ENCODE results near the gene DTYMK. TPM values are rescaled to one million over a fixed set of nuclear protein-coding genes. Genes with fewer than 3 reads are reported as not detected.

The DTYMK gene
- total RNA-seq, 3 donors from 2014 or later (not counting 1 experiment from before 2014, with no cell fraction given): 15.4 to 17.5 (median 15.6) TPM

DNA sequence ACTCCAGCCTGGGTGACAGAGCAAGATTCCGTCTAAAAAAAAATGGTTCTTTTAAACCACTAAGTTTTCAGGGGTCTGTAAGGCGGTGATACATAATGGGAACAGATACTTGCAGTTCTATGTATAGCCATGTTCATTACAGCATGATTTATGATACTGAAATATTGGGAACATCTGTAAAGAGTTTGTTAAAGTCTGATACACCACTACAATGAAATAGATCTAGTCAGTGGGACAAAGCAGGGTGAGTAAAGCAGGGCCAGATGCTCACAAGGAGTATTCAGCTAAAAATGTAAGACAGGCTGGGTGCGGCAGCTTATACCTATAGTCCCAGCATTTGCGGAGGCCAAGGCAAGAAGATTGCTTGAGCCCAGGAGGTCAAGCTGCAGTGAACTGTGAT is 9.0 kb upstream of the DTYMK start:
- peaks cover 6% of the 10 kb centered on the region for H3K36me3 ChIP-seq (ENCODE audit: control insufficient read depth, insufficient read depth, low read length)

DNA sequence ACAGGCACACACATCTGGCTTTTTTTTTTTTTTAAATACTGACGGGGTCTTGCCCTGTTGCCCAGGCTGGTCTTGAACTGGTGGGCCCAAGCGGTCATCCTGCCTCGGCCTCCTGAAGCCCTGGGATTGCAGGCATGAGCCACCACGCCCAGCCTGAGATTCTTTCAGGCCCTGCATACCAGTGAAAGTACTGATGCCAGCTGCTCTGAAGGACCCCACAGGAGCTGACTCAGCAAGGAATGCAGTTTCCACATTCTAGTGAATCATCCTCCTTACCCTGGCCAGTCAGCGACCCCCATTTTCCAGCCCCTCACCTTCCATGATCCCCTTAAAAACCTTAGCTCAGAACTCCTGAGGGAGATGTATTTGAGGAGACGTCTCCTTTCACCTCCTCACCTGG is 5.8 kb upstream of the DTYMK start:
- Mint-ChIP-seq H3K4me1 (peaks cover 13 to 16% of the 10 kb centered on the region in 2 donors), H3K36me3 (no peaks in the 10 kb centered on the region), H3K27ac (no peak overlapping the region), H3K9me3 (no peaks in the 10 kb centered on the region), H3K27me3 (ENCODE audit: low read depth in 2 of 2) (no peaks in the 10 kb centered on the region), H3K4me3 (no peak overlapping the region)
- Histone ChIP-seq H3K27me3 (ENCODE audit: control insufficient read depth, insufficient read depth, low read length) (no peaks in the 10 kb centered on the region), H3K4me3 (ENCODE audit: low read length) (no peak overlapping the region), H3K36me3 (ENCODE audit: control insufficient read depth, insufficient read depth, low read length) (peaks cover 13% of the 10 kb centered on the region), H3K9me3 (ENCODE audit: control insufficient read depth, insufficient read depth, low read length) (no peaks in the 10 kb centered on the region), H3K27ac (ENCODE audit: low read length) (no peak overlapping the region), H3K4me1 (ENCODE audit: control insufficient read depth, insufficient read depth, low read length) (peaks cover 11% of the 10 kb centered on the region)
- 96% methylated on average over 5 of the region's 6 CpGs for WGBS (ENCODE audit: insufficient coverage)
- ATAC-seq (no peak), DNase-seq (no peak)
- TF ChIP-seq, protein P1, sequence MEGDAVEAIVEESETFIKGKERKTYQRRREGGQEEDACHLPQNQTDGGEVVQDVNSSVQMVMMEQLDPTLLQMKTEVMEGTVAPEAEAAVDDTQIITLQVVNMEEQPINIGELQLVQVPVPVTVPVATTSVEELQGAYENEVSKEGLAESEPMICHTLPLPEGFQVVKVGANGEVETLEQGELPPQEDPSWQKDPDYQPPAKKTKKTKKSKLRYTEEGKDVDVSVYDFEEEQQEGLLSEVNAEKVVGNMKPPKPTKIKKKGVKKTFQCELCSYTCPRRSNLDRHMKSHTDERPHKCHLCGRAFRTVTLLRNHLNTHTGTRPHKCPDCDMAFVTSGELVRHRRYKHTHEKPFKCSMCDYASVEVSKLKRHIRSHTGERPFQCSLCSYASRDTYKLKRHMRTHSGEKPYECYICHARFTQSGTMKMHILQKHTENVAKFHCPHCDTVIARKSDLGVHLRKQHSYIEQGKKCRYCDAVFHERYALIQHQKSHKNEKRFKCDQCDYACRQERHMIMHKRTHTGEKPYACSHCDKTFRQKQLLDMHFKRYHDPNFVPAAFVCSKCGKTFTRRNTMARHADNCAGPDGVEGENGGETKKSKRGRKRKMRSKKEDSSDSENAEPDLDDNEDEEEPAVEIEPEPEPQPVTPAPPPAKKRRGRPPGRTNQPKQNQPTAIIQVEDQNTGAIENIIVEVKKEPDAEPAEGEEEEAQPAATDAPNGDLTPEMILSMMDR (IDR thresholded peaks at IDR 0.05): no peak
- intact Hi-C loops (cut with micrococcal nuclease): no loop called here

More for the DNA sequence above, 9.0 kb upstream of the DTYMK start:
- Mint-ChIP-seq H3K9me3 (no peaks in the 10 kb centered on the region), H3K27ac (no peak overlapping the region), H3K36me3 (no peaks in the 10 kb centered on the region), H3K27me3 (ENCODE audit: low read depth in 2 of 2) (no peaks in the 10 kb centered on the region), H3K4me3 (no peak overlapping the region), H3K4me1 (no peaks in the 10 kb centered on the region)
- Histone ChIP-seq H3K27me3 (ENCODE audit: control insufficient read depth, insufficient read depth, low read length) (no peaks in the 10 kb centered on the region), H3K4me3 (ENCODE audit: low read length) (no peak overlapping the region), H3K9me3 (ENCODE audit: control insufficient read depth, insufficient read depth, low read length) (no peaks in the 10 kb centered on the region), H3K27ac (ENCODE audit: low read length) (no peak overlapping the region), H3K4me1 (ENCODE audit: control insufficient read depth, insufficient read depth, low read length) (peaks cover under 1% of the 10 kb centered on the region)
- no peak for ATAC-seq
- intact Hi-C loops (cut with micrococcal nuclease): no loop called here
- DNase-seq: no peak
- WGBS (ENCODE audit: insufficient coverage): 89% methylated on average over 4 of the region's 4 CpGs
- TF ChIP-seq, protein P1 (IDR thresholded peaks at IDR 0.05): no peak

GRCh38 chr2:241690202-241690717 is 3.6 kb upstream of the DTYMK start:
- Histone ChIP-seq H3K9me3 (ENCODE audit: control insufficient read depth, insufficient read depth, low read length) (no peaks in the 10 kb centered on the region), H3K36me3 (ENCODE audit: control insufficient read depth, insufficient read depth, low read length) (peaks cover 13% of the 10 kb centered on the region), H3K4me3 (ENCODE audit: low read length) (no peak overlapping the region), H3K27me3 (ENCODE audit: control insufficient read depth, insufficient read depth, low read length) (no peaks in the 10 kb centered on the region), H3K4me1 (ENCODE audit: control insufficient read depth, insufficient read depth, low read length) (peaks cover 18% of the 10 kb centered on the region), H3K27ac (ENCODE audit: low read length) (no peak overlapping the region)
- TF ChIP-seq, protein P1 (IDR thresholded peaks at IDR 0.05): no peak
- intact Hi-C loops (cut with micrococcal nuclease): no loop called here
- 87% methylated on average over 6 of the region's 6 CpGs for WGBS (ENCODE audit: insufficient coverage)
- Mint-ChIP-seq H3K27ac (no peak overlapping the region), H3K4me1 (peaks cover 22 to 28% of the 10 kb centered on the region in 2 donors), H3K4me3 (no peak overlapping the region), H3K36me3 (no peaks in the 10 kb centered on the region), H3K27me3 (ENCODE audit: low read depth in 2 of 2) (no peaks in the 10 kb centered on the region), H3K9me3 (no peaks in the 10 kb centered on the region)
- ATAC-seq: no peak
- no peak for DNase-seq

DNA sequence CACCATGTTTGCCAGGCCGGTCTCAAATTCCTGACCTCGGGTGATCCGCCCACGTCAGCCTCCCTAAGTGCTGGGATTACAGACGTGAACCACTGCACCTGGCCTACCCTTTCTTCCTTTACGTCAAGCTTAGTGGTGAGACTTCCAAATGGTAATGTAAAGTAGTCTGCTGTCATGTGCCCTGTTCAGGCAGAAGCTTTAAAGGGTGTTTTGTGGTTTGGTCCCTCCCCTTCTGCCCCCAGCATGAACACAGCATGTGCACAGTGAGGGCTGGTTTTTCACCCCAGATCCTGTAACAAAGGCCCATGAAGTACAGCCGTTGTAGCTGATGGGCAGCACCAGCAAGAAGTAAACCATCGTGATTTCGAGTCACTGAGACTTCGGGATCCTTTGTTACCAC is 2.7 kb upstream of the DTYMK start:
- peaks cover 13% of the 10 kb centered on the region for H3K36me3 ChIP-seq (ENCODE audit: control insufficient read depth, insufficient read depth, low read length)
- peaks cover 18% of the 10 kb centered on the region for H3K4me1 ChIP-seq (ENCODE audit: control insufficient read depth, insufficient read depth, low read length)
- no peaks in the 10 kb centered on the region for H3K27me3 ChIP-seq (ENCODE audit: control insufficient read depth, insufficient read depth, low read length)
- 84% methylated on average over 10 of the region's 10 CpGs for WGBS (ENCODE audit: insufficient coverage)
- Mint-ChIP-seq H3K4me1 (peaks cover 24 to 28% of the 10 kb centered on the region in 2 donors), H3K36me3 (no peaks in the 10 kb centered on the region), H3K27ac (no peak overlapping the region), H3K4me3 (peak overlapping the region; percentile 35), H3K9me3 (no peaks in the 10 kb centered on the region), H3K27me3 (ENCODE audit: low read depth in 2 of 2) (no peaks in the 10 kb centered on the region)
- no peak overlapping the region for H3K27ac ChIP-seq (ENCODE audit: low read length)
- TF ChIP-seq, protein P1 (IDR thresholded peaks at IDR 0.05): no peak
- intact Hi-C loops (cut with micrococcal nuclease): loop anchor here (5.0 to 10.0 kb wide), 2 partner anchors 73 to 185 kb away; no protein-coding TSS in a partner anchor
- DNase-seq (no peak), ATAC-seq (no peak)
- H3K4me3 ChIP-seq (ENCODE audit: low read length): no peak overlapping the region
- no peaks in the 10 kb centered on the region for H3K9me3 ChIP-seq (ENCODE audit: control insufficient read depth, insufficient read depth, low read length)

Measured in natural killer cell (primary cell).